Measurements from ENCODE around the gene MTX1.
"Not testable (repeated sequence)": the region's sequence is repeated elsewhere in the genome, so short reads cannot be mapped to it uniquely, and the experiment has no call there.

The MTX1 gene

GRCh38 chr1:155227261-155228095 is 19.0 kb downstream of the MTX1 start:
- TF ChIP-seq EZH2phosphoT487 (IDR thresholded peaks at IDR 0.05; ENCODE audit: borderline replicate concordance) (no peak), CTCF (conservative IDR thresholded peaks at IDR 0.05; ENCODE audit: low read length) (no peak; the same call in none of the 2 replicates)
- H4K20me1 ChIP-seq (ENCODE audit: insufficient read depth, low read length, poor library complexity, severe bottlenecking), result peaks cover 9% of the 10 kb centered on the region
- peak overlapping the region; percentile 90 for H3K4me2 ChIP-seq (ENCODE audit: low read depth, low read length, poor library complexity, severe bottlenecking)
- peaks cover 37% of the 10 kb centered on the region for H3K79me2 ChIP-seq (ENCODE audit: insufficient read depth, low read length)
- H3K4me3 ChIP-seq (ENCODE audit: low read length, poor library complexity, severe bottlenecking), result peak overlapping the region; percentile 98
- no peaks in the 10 kb centered on the region for H3K9me3 ChIP-seq (ENCODE audit: insufficient read depth, low read depth, low read length)
- peak overlapping the region; percentile 99 for H3K9ac ChIP-seq (ENCODE audit: low read depth, low read length, poor library complexity, severe bottlenecking)
- H3K4me1 ChIP-seq (ENCODE audit: insufficient read depth, low read length, poor library complexity, severe bottlenecking), result peaks cover 24% of the 10 kb centered on the region
- H3K9me2 ChIP-seq (replicated peaks; ENCODE audit: low read depth, low read length), result no peaks in the 10 kb centered on the region
- no peaks in the 10 kb centered on the region for H3K36me3 ChIP-seq (ENCODE audit: insufficient read depth, low read length)
- peak overlapping the region; percentile 85 for H2AFZ ChIP-seq (ENCODE audit: low read length)
- peaks cover 5% of the 10 kb centered on the region for H3K27me3 ChIP-seq (ENCODE audit: insufficient read depth, low read length, poor library complexity, severe bottlenecking)
- H3F3A ChIP-seq (ENCODE audit: low read depth), result peaks cover 5% of the 10 kb centered on the region; the same call in 1 of the 2 replicates

- Histone ChIP-seq H3K36me3 (ENCODE audit: insufficient read depth, low read length) (no peaks in the 10 kb centered on the region), H3K4me3 (ENCODE audit: low read length, poor library complexity, severe bottlenecking) (peak overlapping the region; percentile 82), H3K4me1 (ENCODE audit: insufficient read depth, low read length, poor library complexity, severe bottlenecking) (peaks cover 24% of the 10 kb centered on the region), H3F3A (ENCODE audit: low read depth) (peaks cover 5% of the 10 kb centered on the region; the same call in 1 of the 2 replicates), H2AFZ (ENCODE audit: low read length) (peak overlapping the region; percentile 47), H3K9me2 (replicated peaks; ENCODE audit: low read depth, low read length) (no peaks in the 10 kb centered on the region), H3K27me3 (ENCODE audit: insufficient read depth, low read length, poor library complexity, severe bottlenecking) (peaks cover 5% of the 10 kb centered on the region), H3K79me2 (ENCODE audit: insufficient read depth, low read length) (peaks cover 37% of the 10 kb centered on the region), H3K4me2 (ENCODE audit: low read depth, low read length, poor library complexity, severe bottlenecking) (peak overlapping the region; percentile 88), H3K9me3 (ENCODE audit: insufficient read depth, low read depth, low read length) (no peaks in the 10 kb centered on the region), H4K20me1 (ENCODE audit: insufficient read depth, low read length, poor library complexity, severe bottlenecking) (peaks cover 9% of the 10 kb centered on the region), H3K9ac (ENCODE audit: low read depth, low read length, poor library complexity, severe bottlenecking) (peak overlapping the region; percentile 99)
- TF ChIP-seq CTCF (conservative IDR thresholded peaks at IDR 0.05; ENCODE audit: low read length) (peak; percentile 16; the same call in 1 of the 2 replicates), EZH2phosphoT487 (IDR thresholded peaks at IDR 0.05; ENCODE audit: borderline replicate concordance) (no peak)
Measured at GRCh38 chr1:155228096-155228427, 19.6 kb downstream of the MTX1 start.

GRCh38 chr1:155231302-155231701 is 22.8 kb downstream of the MTX1 start:
- H3F3A ChIP-seq (ENCODE audit: low read depth); H3K9me3 ChIP-seq (ENCODE audit: insufficient read depth, low read depth, low read length); H3K27me3 ChIP-seq (ENCODE audit: insufficient read depth, low read length, poor library complexity, severe bottlenecking); H2AFZ ChIP-seq (ENCODE audit: low read length); H3K9me2 ChIP-seq (replicated peaks; ENCODE audit: low read depth, low read length); H3K36me3 ChIP-seq (ENCODE audit: insufficient read depth, low read length); H3K4me2 ChIP-seq (ENCODE audit: low read depth, low read length, poor library complexity, severe bottlenecking); H4K20me1 ChIP-seq (ENCODE audit: insufficient read depth, low read length, poor library complexity, severe bottlenecking); H3K9ac ChIP-seq (ENCODE audit: low read depth, low read length, poor library complexity, severe bottlenecking); H3K4me3 ChIP-seq (ENCODE audit: low read length, poor library complexity, severe bottlenecking): not testable (repeated sequence)
- Histone ChIP-seq H3K79me2 (ENCODE audit: insufficient read depth, low read length) (peaks cover 13% of the 10 kb centered on the region), H3K4me1 (ENCODE audit: insufficient read depth, low read length, poor library complexity, severe bottlenecking) (peaks cover 13% of the 10 kb centered on the region)

GRCh38 chr1:155232001-155232978 is 23.8 kb downstream of the MTX1 start:
- not testable (repeated sequence) for H3K79me2 ChIP-seq (ENCODE audit: insufficient read depth, low read length); H3K9ac ChIP-seq (ENCODE audit: low read depth, low read length, poor library complexity, severe bottlenecking); H2AFZ ChIP-seq (ENCODE audit: low read length); H3K4me3 ChIP-seq (ENCODE audit: low read length, poor library complexity, severe bottlenecking); H3K9me2 ChIP-seq (replicated peaks; ENCODE audit: low read depth, low read length); H3K9me3 ChIP-seq (ENCODE audit: insufficient read depth, low read depth, low read length); H4K20me1 ChIP-seq (ENCODE audit: insufficient read depth, low read length, poor library complexity, severe bottlenecking); H3F3A ChIP-seq (ENCODE audit: low read depth); H3K27me3 ChIP-seq (ENCODE audit: insufficient read depth, low read length, poor library complexity, severe bottlenecking); H3K36me3 ChIP-seq (ENCODE audit: insufficient read depth, low read length); H3K4me2 ChIP-seq (ENCODE audit: low read depth, low read length, poor library complexity, severe bottlenecking)
- peaks cover 11% of the 10 kb centered on the region for H3K4me1 ChIP-seq (ENCODE audit: insufficient read depth, low read length, poor library complexity, severe bottlenecking)

GRCh38 chr1:155233502-155233901 is 25.0 kb downstream of the MTX1 start:
- not testable (repeated sequence) for H4K20me1 ChIP-seq (ENCODE audit: insufficient read depth, low read length, poor library complexity, severe bottlenecking); H3K9me3 ChIP-seq (ENCODE audit: insufficient read depth, low read depth, low read length); H3K4me1 ChIP-seq (ENCODE audit: insufficient read depth, low read length, poor library complexity, severe bottlenecking); H3K9me2 ChIP-seq (replicated peaks; ENCODE audit: low read depth, low read length); H2AFZ ChIP-seq (ENCODE audit: low read length); H3K36me3 ChIP-seq (ENCODE audit: insufficient read depth, low read length); H3F3A ChIP-seq (ENCODE audit: low read depth); H3K9ac ChIP-seq (ENCODE audit: low read depth, low read length, poor library complexity, severe bottlenecking); H3K4me2 ChIP-seq (ENCODE audit: low read depth, low read length, poor library complexity, severe bottlenecking); H3K27me3 ChIP-seq (ENCODE audit: insufficient read depth, low read length, poor library complexity, severe bottlenecking); H3K79me2 ChIP-seq (ENCODE audit: insufficient read depth, low read length); H3K4me3 ChIP-seq (ENCODE audit: low read length, poor library complexity, severe bottlenecking)
